ENCODE data around the gene IRF6.
A peak's percentile ranks its signal among the peaks of the same experiment; 100 is the strongest.

DNA sequence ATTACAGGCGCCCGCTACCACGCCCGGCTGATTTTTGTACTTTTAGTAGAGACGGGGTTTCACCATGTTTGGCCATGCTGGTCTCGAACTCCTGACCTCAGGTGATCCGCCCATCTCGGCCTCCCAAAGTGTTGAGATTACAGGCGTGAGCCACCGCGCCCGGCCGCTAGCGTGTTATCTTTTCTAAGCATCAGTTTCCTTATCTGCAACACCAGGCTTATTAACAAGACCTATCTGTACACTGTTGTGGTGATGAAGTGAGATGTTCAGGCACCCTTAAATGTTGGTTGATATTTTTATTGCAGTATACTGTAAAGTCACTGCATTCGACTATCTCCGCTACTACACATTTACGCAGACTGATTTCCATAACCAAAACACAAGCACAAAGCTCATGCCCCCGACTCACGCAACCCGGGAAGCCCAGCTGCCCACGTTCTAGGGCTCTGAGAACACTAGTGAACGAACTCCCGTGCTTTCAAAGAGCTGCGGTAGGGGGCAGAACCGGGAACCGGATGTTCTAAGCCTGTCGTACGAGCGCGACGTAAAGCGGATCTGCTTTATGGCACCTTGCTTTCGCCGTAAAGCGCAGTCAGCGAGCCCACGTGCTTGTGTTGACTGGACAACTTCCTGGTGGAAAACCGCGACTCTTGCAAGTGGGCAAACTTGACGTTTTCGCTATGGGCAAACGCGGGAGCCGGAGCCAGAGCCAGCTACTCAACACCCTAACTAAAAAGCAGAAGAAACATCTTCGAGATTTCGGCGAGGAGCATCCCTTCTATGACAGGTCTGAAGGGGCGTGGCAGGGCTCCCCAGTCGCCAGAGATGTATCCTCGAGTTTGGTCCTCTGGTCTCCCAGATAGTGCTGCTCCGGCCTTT, 21.7 kb upstream of the IRF6 start, which contains the start of gene UTP25:
- TF ChIP-seq CTCF (IDR thresholded peaks at IDR 0.05; ENCODE audit: insufficient read depth, low read length, poor library complexity, severe bottlenecking) (peak; percentile 43), EZH2phosphoT487 (conservative IDR thresholded peaks at IDR 0.05; ENCODE audit: low read length) (no peak)

All from SU-DHL-6 (cell line).